Measurements from ENCODE around the gene PXN.

- no peak for TF ChIP-seq EZH2 (IDR thresholded peaks at IDR 0.05; ENCODE audit: borderline replicate concordance, insufficient read depth, low read length, poor library complexity, severe bottlenecking)
- peak; percentile 94 for TF ChIP-seq CTCF (IDR thresholded peaks at IDR 0.05; ENCODE audit: poor library complexity, severe bottlenecking)
- TF ChIP-seq TAF1 (IDR thresholded peaks at IDR 0.05; ENCODE audit: low read depth) = no peak
- no peak for TF ChIP-seq EP300 (conservative IDR thresholded peaks at IDR 0.05; ENCODE audit: poor library complexity, severe bottlenecking)
- peak; percentile 71 for TF ChIP-seq POLR2AphosphoS5 (IDR thresholded peaks at IDR 0.05)
- peak; percentile 54 for TF ChIP-seq RAD21 (conservative IDR thresholded peaks at IDR 0.05)
- peak; percentile 85 for TF ChIP-seq MXI1 (conservative IDR thresholded peaks at IDR 0.05; ENCODE audit: poor library complexity, severe bottlenecking)
- TF ChIP-seq REST (IDR thresholded peaks at IDR 0.05; ENCODE audit: borderline replicate concordance) = peak; percentile 23
Observed at GRCh38 chr12:120301962-120302815, 36.7 kb upstream of the PXN start, which contains the start of gene SIRT4.
